Measurements from ENCODE around the gene NCKAP1.
A peak's percentile ranks its signal among the peaks of the same experiment; 100 is the strongest.

The NCKAP1 gene

DNA sequence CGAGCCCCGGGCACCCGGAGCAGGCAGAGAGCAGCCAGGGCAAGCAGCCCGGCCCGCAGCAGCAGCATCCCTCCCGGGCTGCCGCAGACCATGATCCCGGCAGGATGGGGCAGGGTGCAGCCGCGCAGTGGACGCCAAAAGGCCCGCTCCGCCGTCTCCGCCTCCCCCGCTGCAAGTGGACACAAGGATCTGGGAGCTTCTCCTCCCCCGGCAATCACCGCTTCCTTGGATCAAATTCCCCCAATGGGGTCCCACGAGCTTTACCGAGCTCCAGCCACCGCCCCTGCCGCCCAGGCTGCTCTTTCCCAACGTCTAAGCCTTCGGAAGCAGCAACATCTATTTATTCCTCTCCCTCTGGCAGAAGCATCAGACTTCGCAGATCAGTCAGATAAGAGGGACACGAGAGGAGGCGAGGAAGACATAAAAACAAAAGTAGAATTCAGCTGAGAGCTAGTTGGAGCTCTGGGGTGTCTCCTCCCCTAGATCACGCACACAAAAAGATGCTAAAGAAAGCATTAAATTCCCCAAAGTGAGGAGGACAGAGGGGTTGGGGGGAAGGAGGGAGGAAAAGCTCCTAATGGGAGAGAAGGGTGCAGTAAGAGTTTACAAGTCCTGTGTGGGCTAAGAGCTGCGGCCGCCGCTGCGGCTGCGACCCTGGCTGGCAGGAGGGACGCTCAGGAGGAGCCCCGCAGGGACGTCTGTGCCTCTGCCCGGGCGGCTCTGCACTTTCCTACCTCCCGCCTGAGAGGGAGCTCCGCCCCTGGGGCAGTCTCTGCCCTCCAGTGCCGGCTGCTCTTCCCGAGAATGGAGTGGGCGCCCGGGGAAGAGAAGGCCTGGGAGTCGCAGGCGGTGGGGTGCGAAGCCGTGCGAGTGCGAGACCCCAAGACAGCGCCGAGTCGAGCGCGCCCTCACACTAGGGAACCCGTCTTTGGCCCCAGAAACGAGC, 171.5 kb downstream of the NCKAP1 start, which contains the start of gene FRZB:
Gene FRZB, minus strand, starts transcription at position 177 of the 946 bp plus-strand sequence. Its CDS starts 85 bp downstream, at position 92.
- H3K4me3 ChIP-seq (ENCODE audit: low read depth, low read length) = peak within 1 kb of the TSS; percentile 3; the same call in 1 of the 2 replicates
- DNase-seq (ENCODE audit: low read depth) = no peak
- TF ChIP-seq, protein P1, sequence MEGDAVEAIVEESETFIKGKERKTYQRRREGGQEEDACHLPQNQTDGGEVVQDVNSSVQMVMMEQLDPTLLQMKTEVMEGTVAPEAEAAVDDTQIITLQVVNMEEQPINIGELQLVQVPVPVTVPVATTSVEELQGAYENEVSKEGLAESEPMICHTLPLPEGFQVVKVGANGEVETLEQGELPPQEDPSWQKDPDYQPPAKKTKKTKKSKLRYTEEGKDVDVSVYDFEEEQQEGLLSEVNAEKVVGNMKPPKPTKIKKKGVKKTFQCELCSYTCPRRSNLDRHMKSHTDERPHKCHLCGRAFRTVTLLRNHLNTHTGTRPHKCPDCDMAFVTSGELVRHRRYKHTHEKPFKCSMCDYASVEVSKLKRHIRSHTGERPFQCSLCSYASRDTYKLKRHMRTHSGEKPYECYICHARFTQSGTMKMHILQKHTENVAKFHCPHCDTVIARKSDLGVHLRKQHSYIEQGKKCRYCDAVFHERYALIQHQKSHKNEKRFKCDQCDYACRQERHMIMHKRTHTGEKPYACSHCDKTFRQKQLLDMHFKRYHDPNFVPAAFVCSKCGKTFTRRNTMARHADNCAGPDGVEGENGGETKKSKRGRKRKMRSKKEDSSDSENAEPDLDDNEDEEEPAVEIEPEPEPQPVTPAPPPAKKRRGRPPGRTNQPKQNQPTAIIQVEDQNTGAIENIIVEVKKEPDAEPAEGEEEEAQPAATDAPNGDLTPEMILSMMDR (IDR thresholded peaks at IDR 0.05; ENCODE audit: insufficient read depth, low read depth, low read length, missing control alignments) = no peak

DNA sequence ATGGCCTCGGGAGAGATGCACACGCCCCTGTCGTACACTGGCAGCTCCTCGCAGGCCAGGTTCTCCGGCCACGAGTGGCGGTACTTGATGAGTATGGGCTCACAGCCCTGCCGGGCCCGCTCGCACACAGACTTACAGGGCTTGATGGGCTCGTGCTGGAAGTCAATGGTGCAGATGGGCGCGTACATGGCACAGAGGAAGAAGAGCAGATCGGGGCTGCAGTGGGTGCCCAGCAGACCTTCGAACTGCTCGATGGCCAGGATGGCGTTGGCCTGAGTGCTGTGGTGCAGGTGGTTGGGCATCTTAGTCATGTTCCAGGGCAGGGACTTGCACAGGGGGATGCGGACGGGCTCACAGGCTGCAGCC, 172.2 kb downstream of the NCKAP1 start:
- H3K4me3 ChIP-seq (ENCODE audit: low read depth, low read length) = no peak overlapping the region
- TF ChIP-seq, protein P1 (IDR thresholded peaks at IDR 0.05; ENCODE audit: insufficient read depth, low read depth, low read length, missing control alignments) = no peak
- DNase-seq (ENCODE audit: low read depth) = no peak

DNA sequence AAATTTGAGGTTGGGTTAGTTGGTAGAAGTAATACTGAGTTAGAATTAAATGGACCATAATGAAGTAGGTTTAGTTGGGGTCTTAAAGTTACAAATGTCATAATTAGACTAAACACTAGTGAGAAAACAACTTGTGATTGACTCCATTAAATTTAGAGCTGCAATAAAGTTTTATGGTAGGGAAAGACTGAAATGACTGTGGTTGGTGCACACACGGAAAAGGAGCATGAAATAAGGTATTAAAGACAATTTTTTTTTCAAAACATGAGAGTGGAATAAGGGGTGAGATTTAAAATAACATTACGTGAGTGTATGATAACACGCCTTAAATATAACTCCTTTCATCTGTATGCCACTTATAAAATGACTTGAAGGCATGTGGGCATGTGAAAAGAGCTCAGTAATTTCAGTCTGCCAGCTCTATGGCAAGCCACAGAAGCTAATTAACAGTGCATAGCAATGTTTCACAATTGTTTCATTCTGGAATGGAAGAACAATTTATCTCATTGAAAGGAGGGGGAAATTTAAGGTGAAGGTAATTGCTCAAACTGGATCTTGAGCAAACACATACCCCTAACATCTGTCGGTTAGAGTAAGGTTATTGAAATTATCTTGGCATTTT, 173.2 kb downstream of the NCKAP1 start:
- TF ChIP-seq, protein P1 (IDR thresholded peaks at IDR 0.05; ENCODE audit: insufficient read depth, low read depth, low read length, missing control alignments) = no peak
- no peak for DNase-seq (ENCODE audit: low read depth)
- no peak overlapping the region for H3K4me3 ChIP-seq (ENCODE audit: low read depth, low read length)

DNA sequence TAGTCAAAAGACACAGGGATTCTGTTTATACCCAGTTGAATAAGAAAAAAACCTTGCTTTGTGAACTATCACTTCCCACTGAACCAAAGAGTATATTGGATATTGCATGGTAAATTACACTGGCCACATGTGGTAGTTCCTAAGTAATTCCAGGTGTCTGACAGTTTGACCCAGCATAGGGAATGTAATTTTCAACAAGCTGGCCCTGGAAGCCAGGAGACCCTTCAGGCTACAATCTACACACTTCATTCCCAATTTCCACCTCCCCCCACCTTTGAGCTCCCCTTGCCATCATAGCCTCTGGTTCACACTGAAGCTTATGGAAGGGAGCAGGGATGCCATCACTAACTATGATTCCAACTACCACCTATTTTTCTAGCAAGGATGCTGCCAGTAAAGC, 174.6 kb downstream of the NCKAP1 start:
- H3K4me3 ChIP-seq (ENCODE audit: low read depth, low read length) = no peak overlapping the region
- DNase-seq (ENCODE audit: low read depth) = no peak
- TF ChIP-seq, protein P1 (IDR thresholded peaks at IDR 0.05; ENCODE audit: insufficient read depth, low read depth, low read length, missing control alignments) = no peak

DNA sequence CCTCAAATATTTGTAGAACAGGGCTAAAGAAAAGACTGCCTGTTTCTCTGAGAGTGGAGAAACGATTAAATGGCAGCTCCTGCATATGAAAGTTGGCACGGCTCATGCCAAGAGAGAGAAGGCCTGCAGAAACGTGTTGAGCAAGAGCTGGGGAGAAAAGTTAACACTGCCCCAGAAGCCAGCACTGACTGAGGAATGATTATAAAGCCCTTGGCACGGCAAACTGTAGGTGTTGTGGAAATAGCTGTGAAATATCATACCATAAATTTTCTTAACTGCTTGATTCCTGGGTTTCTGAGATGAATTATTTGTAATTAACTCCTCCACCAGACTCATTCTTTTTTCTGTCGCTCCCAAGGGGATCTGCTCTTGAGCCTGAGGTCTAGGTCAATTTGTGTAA, 176.2 kb downstream of the NCKAP1 start:
- H3K4me3 ChIP-seq (ENCODE audit: low read depth, low read length) = no peak overlapping the region
- no peak for DNase-seq (ENCODE audit: low read depth)
- TF ChIP-seq, protein P1 (IDR thresholded peaks at IDR 0.05; ENCODE audit: insufficient read depth, low read depth, low read length, missing control alignments) = no peak

DNA sequence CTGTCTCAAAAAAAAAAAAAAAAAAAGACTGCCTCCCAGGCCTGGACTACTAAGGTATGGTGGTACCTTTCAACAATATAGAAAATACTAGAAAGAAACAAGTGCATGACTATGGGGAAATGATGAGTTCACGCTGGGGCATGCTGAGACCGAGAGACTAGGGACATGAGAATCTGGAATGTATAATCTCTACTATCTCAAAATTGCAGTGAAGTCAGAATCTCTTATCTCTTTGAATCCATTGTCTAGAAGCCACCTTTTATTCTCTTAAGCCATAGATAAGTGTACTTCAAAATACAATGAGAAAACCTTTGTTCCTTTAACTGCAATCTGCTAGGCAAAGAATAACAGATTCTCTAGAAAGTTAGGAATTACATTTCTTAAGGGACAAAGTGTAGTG, 177.4 kb downstream of the NCKAP1 start:
- TF ChIP-seq, protein P1 (IDR thresholded peaks at IDR 0.05; ENCODE audit: insufficient read depth, low read depth, low read length, missing control alignments) = no peak
- no peak overlapping the region for H3K4me3 ChIP-seq (ENCODE audit: low read depth, low read length)
- DNase-seq (ENCODE audit: low read depth) = no peak

Data from GM12865 (cell line).